DND-41 (cell line): ENCODE measurements around the gene LRRC23.
A peak's percentile ranks its signal among the peaks of the same experiment; 100 is the strongest.
"Not testable (repeated sequence)": the region's sequence is repeated elsewhere in the genome, so short reads cannot be mapped to it uniquely, and the experiment has no call there.

ENCODE experiments used
- ATAC-seq: fragments of 200-7000 bp; cut with Tn5 transposase; 3 replicates; pipeline ENCODE4 v1.9.1; 2021; ENCODE audit warnings: low read depth; ENCODE audit not compliant: insufficient read depth
- DNase-seq: peaks from one replicate; pipeline ENCODE4 v3.0.0-alpha.2; 2020
- H2AFZ ChIP-seq: 2 replicates; pipeline ENCODE4 v1.6.0; 2012; ENCODE audit warnings: low read depth, low read length
- H3K27ac ChIP-seq: 2 replicates; pipeline ENCODE4 v1.5.1; 2012; ENCODE audit warnings: low read length, inconsistent platforms
- H3K27me3 ChIP-seq: fragments of 200-600 bp; sonication (generic); 2 replicates; pipeline ENCODE4 v1.6.0; 2012; ENCODE audit warnings: low read length, mild to moderate bottlenecking, inconsistent platforms; ENCODE audit not compliant: insufficient read depth, poor library complexity
- H3K36me3 ChIP-seq: 2 replicates; pipeline ENCODE4 v1.5.1; 2012; ENCODE audit warnings: low read length, inconsistent platforms; ENCODE audit not compliant: insufficient read depth
- H3K4me1 ChIP-seq: 2 replicates; pipeline ENCODE4 v1.5.1; 2012; ENCODE audit warnings: mild to moderate bottlenecking, low read length; ENCODE audit not compliant: insufficient read depth
- H3K4me2 ChIP-seq: 2 replicates; pipeline ENCODE4 v1.6.0; 2012; ENCODE audit warnings: mild to moderate bottlenecking, moderate library complexity, low read length, inconsistent platforms; ENCODE audit not compliant: insufficient read depth
- H3K4me3 ChIP-seq, 2 experiments: fragments of 200-600 bp in 1 of 2; shearing (Covaris generic) in 1 of 2; 2 replicates each; pipeline ENCODE4 v1.5.1; 2012 to 2016; ENCODE audit warnings: inconsistent platforms in 2 of 2, low read length in 2 of 2, mild to moderate bottlenecking in 2 of 2, low read depth in 1 of 2, moderate library complexity in 1 of 2
- H3K79me2 ChIP-seq: 2 replicates; pipeline ENCODE4 v1.6.0; 2012; ENCODE audit warnings: low read length, inconsistent platforms; ENCODE audit not compliant: insufficient read depth
- H3K9ac ChIP-seq: 2 replicates; pipeline ENCODE4 v1.6.0; 2012; ENCODE audit warnings: low read depth, mild to moderate bottlenecking, inconsistent platforms, low read length, moderate library complexity
- H3K9me3 ChIP-seq: 2 replicates; pipeline ENCODE4 v1.5.1; 2012; ENCODE audit warnings: low read length, moderate library complexity, mild to moderate bottlenecking, inconsistent platforms; ENCODE audit not compliant: insufficient read depth, severe bottlenecking
- H4K20me1 ChIP-seq: 2 replicates; pipeline ENCODE4 v1.6.0; 2012; ENCODE audit warnings: low read length; ENCODE audit not compliant: insufficient read depth
- EZH2 ChIP-seq: IDR thresholded peaks from 3 replicates; pipeline ENCODE4 v1.6.1; 2012; ENCODE audit warnings: borderline replicate concordance, low read depth, mild to moderate bottlenecking, moderate library complexity, low read length, inconsistent platforms; ENCODE audit not compliant: severe bottlenecking
- TF ChIP-seq, protein P1 (sequence below): IDR thresholded peaks from 2 replicates; pipeline ENCODE4 v1.5.1; 2012; ENCODE audit warnings: borderline replicate concordance, low read length, moderate library complexity, mild to moderate bottlenecking; ENCODE audit not compliant: poor library complexity, severe bottlenecking; ENCODE audit errors: extremely low read depth

LRRC23 gene

DNA sequence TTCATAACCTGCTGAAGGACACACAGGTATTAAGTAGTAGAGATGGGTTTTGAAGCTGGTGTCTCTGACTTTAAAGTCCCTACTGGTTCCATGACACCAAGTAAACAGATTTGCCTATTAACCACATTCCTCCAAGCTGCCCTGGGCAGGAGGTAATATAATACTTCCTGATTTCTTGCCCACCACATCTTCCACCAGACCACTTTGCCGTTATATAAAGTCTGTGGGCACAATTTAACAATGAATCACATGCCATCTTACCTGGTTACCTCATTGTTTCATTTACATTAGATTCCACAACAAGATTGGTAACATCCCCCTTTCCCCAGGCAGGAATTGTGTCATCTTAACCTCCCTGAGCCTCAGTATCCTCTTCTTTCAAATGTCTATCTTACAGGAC lies 900 bp upstream of the LRRC23 start:
- Histone ChIP-seq H3K4me2 (peak overlapping the region; percentile 84), H3K27me3 (no peaks in the 10 kb centered on the region), H3K4me1 (peaks cover 21% of the 10 kb centered on the region), H4K20me1 (no peaks in the 10 kb centered on the region), H3K36me3 (peaks cover 10% of the 10 kb centered on the region; the same call in 1 of the 2 replicates), H3K4me3 (peak overlapping the region in 1 of 2 experiments; percentile 74; a peak in 2 of 4 replicates), H3K79me2 (no peaks in the 10 kb centered on the region), H3K27ac (peak overlapping the region; percentile 79; the same call in 1 of the 2 replicates), H3K9ac (peak overlapping the region; percentile 63; the same call in 1 of the 2 replicates), H2AFZ (peak overlapping the region; percentile 93), H3K9me3 (no peaks in the 10 kb centered on the region)
- no peak for TF ChIP-seq EZH2
- TF ChIP-seq, protein P1, sequence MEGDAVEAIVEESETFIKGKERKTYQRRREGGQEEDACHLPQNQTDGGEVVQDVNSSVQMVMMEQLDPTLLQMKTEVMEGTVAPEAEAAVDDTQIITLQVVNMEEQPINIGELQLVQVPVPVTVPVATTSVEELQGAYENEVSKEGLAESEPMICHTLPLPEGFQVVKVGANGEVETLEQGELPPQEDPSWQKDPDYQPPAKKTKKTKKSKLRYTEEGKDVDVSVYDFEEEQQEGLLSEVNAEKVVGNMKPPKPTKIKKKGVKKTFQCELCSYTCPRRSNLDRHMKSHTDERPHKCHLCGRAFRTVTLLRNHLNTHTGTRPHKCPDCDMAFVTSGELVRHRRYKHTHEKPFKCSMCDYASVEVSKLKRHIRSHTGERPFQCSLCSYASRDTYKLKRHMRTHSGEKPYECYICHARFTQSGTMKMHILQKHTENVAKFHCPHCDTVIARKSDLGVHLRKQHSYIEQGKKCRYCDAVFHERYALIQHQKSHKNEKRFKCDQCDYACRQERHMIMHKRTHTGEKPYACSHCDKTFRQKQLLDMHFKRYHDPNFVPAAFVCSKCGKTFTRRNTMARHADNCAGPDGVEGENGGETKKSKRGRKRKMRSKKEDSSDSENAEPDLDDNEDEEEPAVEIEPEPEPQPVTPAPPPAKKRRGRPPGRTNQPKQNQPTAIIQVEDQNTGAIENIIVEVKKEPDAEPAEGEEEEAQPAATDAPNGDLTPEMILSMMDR: no peak
- ATAC-seq: no peak
- DNase-seq: no peak

DNA sequence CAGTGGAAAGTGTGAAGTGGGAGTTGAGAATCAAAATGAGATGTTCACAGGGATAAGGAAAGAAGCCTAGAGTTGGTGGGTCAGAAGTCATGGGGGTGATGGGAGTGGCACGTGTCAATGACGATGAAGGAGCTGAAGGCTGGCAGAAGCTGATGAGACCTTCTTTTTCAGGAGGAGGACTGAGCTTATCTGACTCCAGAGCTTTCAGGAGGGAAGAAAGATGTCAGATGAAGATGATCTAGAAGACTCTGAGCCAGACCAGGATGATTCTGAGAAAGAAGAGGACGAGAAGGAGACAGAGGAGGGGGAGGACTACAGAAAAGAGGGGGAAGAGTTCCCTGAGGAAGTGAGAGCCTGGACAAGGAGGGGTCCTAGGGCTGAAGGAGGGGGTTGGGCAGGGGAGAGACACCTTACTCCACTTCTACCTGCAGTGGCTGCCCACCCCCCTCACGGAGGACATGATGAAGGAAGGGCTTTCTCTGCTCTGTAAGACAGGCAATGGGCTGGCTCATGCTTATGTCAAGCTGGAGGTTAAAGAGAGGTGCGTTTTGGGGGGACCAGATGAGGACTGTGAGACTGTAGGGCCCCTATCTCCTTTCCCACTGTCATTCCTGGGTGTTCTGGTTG lies 905 bp downstream of the LRRC23 start:
- peak overlapping the region; percentile 79; the same call in 1 of the 2 replicates for H3K27ac ChIP-seq
- no peak for DNase-seq
- TF ChIP-seq, protein P1: no peak
- no peak for TF ChIP-seq EZH2
- H4K20me1 ChIP-seq: no peaks in the 10 kb centered on the region
- H2AFZ ChIP-seq: no peak overlapping the region
- H3K79me2 ChIP-seq: no peaks in the 10 kb centered on the region
- H3K4me3 ChIP-seq: peak overlapping the region; percentile 52 to 74; a peak in 3 of 4 replicates
- H3K27me3 ChIP-seq: no peaks in the 10 kb centered on the region
- no peaks in the 10 kb centered on the region for H3K9me3 ChIP-seq
- H3K4me2 ChIP-seq: peak overlapping the region; percentile 84
- peaks cover 10% of the 10 kb centered on the region; the same call in 1 of the 2 replicates for H3K36me3 ChIP-seq
- H3K4me1 ChIP-seq: peaks cover 21% of the 10 kb centered on the region
- no peak for ATAC-seq
- H3K9ac ChIP-seq: peak overlapping the region; percentile 63

DNA sequence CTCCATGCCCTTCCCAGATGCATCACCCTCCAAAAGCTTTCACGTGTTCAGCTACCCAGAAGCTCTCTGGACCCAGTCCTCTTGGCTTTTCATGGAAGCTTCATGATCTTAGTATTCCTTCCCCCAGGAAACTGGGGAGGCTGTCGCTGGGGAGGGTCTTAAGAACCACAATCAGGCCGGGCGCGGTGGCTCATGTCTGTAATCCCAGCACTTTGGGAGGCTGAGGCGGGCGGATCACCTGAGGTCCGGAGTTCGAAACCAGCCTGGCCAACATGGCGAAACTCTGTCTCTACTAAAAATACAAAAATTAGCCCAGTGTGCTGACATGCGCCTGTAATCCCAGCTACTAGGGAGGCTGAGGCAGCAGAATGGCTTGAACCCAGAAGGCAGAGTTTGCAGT lies 3.5 kb downstream of the LRRC23 start:
- H3K9me3 ChIP-seq, H3K27me3 ChIP-seq, H3K9ac ChIP-seq, DNase-seq, H3K4me2 ChIP-seq, H3K4me3 ChIP-seq, H3K27ac ChIP-seq, ATAC-seq, H3K79me2 ChIP-seq, H2AFZ ChIP-seq, H4K20me1 ChIP-seq: not testable (repeated sequence)
- Histone ChIP-seq H3K36me3 (peaks cover 10% of the 10 kb centered on the region; the same call in 1 of the 2 replicates), H3K4me1 (peaks cover 25% of the 10 kb centered on the region)

DNA sequence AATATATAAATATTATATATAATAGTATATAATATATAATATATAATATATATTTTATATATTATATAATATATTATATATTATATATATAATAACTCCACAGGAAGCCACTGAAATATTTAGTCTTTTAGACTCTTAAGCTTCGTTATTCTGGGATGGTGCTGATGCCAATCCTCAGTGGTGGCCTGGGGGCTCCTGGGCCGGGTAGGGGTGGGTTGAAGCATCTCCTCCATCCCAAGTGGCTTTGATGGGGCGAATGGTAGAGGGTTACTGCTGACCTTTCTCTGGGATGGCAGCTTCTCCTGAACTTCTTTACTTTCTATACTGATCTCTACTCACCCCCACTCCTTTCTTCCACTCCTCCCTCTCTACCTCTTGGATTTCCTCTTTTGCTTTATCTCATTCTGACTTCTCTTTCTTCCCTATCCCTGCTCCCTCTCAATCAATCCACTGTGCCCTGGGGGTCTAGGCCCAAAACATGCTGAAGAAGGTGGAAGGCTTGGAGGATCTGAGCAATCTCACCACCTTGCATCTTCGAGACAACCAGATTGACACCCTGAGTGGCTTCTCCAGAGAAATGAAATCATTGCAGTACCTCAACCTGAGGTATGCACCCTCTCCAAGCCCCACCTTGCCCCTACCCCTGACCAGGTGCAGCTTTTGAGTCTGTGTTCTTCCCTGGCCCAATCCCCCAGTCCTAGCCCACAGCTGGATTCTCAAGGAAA lies 5.0 kb downstream of the LRRC23 start:
- no peak overlapping the region for H3K9ac ChIP-seq

More for the DNA sequence above, 5.0 kb downstream of the LRRC23 start:
- no peaks in the 10 kb centered on the region for H4K20me1 ChIP-seq
- peaks cover 10% of the 10 kb centered on the region for H3K36me3 ChIP-seq
- H3K4me2 ChIP-seq: no peak overlapping the region
- H3K4me1 ChIP-seq: peaks cover 26% of the 10 kb centered on the region
- H3K4me3 ChIP-seq: no peak overlapping the region
- H3K27me3 ChIP-seq: no peaks in the 10 kb centered on the region
- no peak for ATAC-seq
- H3K79me2 ChIP-seq: peaks cover 9% of the 10 kb centered on the region
- TF ChIP-seq, protein P1: no peak
- no peak for TF ChIP-seq EZH2
- no peak overlapping the region for H3K27ac ChIP-seq
- no peak overlapping the region for H2AFZ ChIP-seq
- H3K9me3 ChIP-seq: no peaks in the 10 kb centered on the region
- DNase-seq: no peak
